ENCODE results near the gene RMND5A. TPM values are rescaled to one million over a fixed set of nuclear protein-coding genes. Genes with fewer than 3 reads are reported as not detected.

The RMND5A gene
- total RNA-seq, 2 donors from 2014 or later, result 45.4 to 49.3 TPM

GRCh38 chr2:86826951-86827350, 106.9 kb downstream of the RMND5A start:
- no peaks in the 10 kb centered on the region for H3K27me3 ChIP-seq (ENCODE audit: control insufficient read depth, insufficient read depth, low read length, poor library complexity, severe bottlenecking)
- Mint-ChIP-seq H3K27ac (no peak overlapping the region), H3K4me3 (no peak overlapping the region), H3K4me1 (peaks cover 7% of the 10 kb centered on the region), H3K27me3 (ENCODE audit: insufficient read depth) (peaks cover 1% of the 10 kb centered on the region), H3K36me3 (ENCODE audit: low read depth) (no peaks in the 10 kb centered on the region), H3K9me3 (peaks cover 7% of the 10 kb centered on the region)
- H3K4me1 ChIP-seq (ENCODE audit: control insufficient read depth, insufficient read depth, low read length), result no peaks in the 10 kb centered on the region
- no peak for DNase-seq
- H3K4me3 ChIP-seq (ENCODE audit: low read length), result no peak overlapping the region
- H3K27ac ChIP-seq (ENCODE audit: low read depth, low read length), result no peak overlapping the region
- no peak overlapping the region for H3K9ac ChIP-seq (ENCODE audit: extremely low read depth, low read length, poor library complexity, severe bottlenecking)
- H3K36me3 ChIP-seq (ENCODE audit: control insufficient read depth, insufficient read depth, low read length), result no peaks in the 10 kb centered on the region
- WGBS, 2 experiments (ENCODE audit: insufficient coverage in 1 of 2, insufficient read length in 1 of 2), result 87 to 94% methylated on average over 4 of the region's 4 CpGs
- TF ChIP-seq, protein P1, sequence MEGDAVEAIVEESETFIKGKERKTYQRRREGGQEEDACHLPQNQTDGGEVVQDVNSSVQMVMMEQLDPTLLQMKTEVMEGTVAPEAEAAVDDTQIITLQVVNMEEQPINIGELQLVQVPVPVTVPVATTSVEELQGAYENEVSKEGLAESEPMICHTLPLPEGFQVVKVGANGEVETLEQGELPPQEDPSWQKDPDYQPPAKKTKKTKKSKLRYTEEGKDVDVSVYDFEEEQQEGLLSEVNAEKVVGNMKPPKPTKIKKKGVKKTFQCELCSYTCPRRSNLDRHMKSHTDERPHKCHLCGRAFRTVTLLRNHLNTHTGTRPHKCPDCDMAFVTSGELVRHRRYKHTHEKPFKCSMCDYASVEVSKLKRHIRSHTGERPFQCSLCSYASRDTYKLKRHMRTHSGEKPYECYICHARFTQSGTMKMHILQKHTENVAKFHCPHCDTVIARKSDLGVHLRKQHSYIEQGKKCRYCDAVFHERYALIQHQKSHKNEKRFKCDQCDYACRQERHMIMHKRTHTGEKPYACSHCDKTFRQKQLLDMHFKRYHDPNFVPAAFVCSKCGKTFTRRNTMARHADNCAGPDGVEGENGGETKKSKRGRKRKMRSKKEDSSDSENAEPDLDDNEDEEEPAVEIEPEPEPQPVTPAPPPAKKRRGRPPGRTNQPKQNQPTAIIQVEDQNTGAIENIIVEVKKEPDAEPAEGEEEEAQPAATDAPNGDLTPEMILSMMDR (conservative IDR thresholded peaks at IDR 0.05), result no peak
- no peaks in the 10 kb centered on the region for H3K9me3 ChIP-seq (ENCODE audit: control insufficient read depth, low read length)

Other genes with a start within 250 kb of the RMND5A start
- gene CHMP3, start 156.8 kb upstream of the RMND5A start, total RNA-seq, result 10 to 100 TPM; 20.5 to 29.3 TPM
- 10 to 100 TPM; 11.9 to 17.9 TPM for gene RNF103, start 96.4 kb upstream of the RMND5A start, total RNA-seq
- gene CD8A, start 70.6 kb downstream of the RMND5A start, total RNA-seq, result under 1 TPM in 1 of 2 donors, not detected in 1; 0.18 TPM
- not detected for gene CD8B, start 141.6 kb downstream of the RMND5A start, total RNA-seq
- gene RGPD1, start 221.8 kb downstream of the RMND5A start, total RNA-seq, result 10 to 100 TPM in 1 of 2 donors, 1 to 10 TPM in 1; 4.9 to 12.4 TPM